Heart left ventricle (tissue), 16 donors: ENCODE measurements around the gene TUT4. TPM values are rescaled to one million over a fixed set of nuclear protein-coding genes. Genes with fewer than 3 reads are reported as not detected.

Experiments used
- ATAC-seq, 4 donors: fragments of 200-7000 bp; cut with Tn5 transposase; one replicate each; pipeline ENCODE4 v1.9.1; 2020 to 2022; ENCODE audit warnings: moderate library complexity in 4 of 4, mild to moderate bottlenecking in 3 of 4, moderate number of reproducible peaks in 1 of 4
- DNase-seq, 5 donors: peaks; one replicate each; pipeline ENCODE4 v3.0.0-alpha.2; 2020
- H3K27ac ChIP-seq, 12 donors: fragments of 200-600 bp; sonication (generic) in 4 of 12; one replicate each; pipeline versions ENCODE4 v1.5.0 to v1.8.0; 2016 to 2022; ENCODE audit warnings: mild to moderate bottlenecking in 2 of 12
- H3K27me3 ChIP-seq, 9 donors: fragments of 200-600 bp; sonication (generic) in 2 of 9; one replicate each; pipeline versions ENCODE4 v1.5.1 to v1.8.0; 2016 to 2022; ENCODE audit warnings: mild to moderate bottlenecking in 3 of 9
- H3K36me3 ChIP-seq, 9 donors: fragments of 200-600 bp; sonication (generic) in 2 of 9; one replicate each; pipeline versions ENCODE4 v1.5.0 to v1.8.0; 2018 to 2022; ENCODE audit warnings: mild to moderate bottlenecking in 2 of 9
- H3K4me1 ChIP-seq, 12 donors: fragments of 200-600 bp; sonication (generic) in 4 of 12; one replicate each; pipeline versions ENCODE4 v1.5.0 to v1.8.0; 2016 to 2022; ENCODE audit warnings: mild to moderate bottlenecking in 3 of 12
- H3K4me3 ChIP-seq, 12 donors: fragments of 200-600 bp; sonication (generic) in 4 of 12; one replicate each; pipeline versions ENCODE4 v1.5.0 to v1.8.0; 2017 to 2022; ENCODE audit warnings: mild to moderate bottlenecking in 9 of 12, moderate library complexity in 4 of 12
- H3K9me3 ChIP-seq, 12 donors: fragments of 200-600 bp; sonication (generic) in 4 of 12; one replicate each; pipeline versions ENCODE4 v1.5.0 to v1.8.0; 2016 to 2022; ENCODE audit warnings: mild to moderate bottlenecking in 1 of 12
- CTCF ChIP-seq, 12 donors: fragments of 200-600 bp; sonication (generic) in 4 of 12; IDR thresholded peaks; one replicate each; pipeline versions ENCODE4 v1.5.0 to v1.8.0; 2018 to 2022; ENCODE audit warnings: antibody characterized with exemption in 12 of 12, mild to moderate bottlenecking in 5 of 12
- POLR2A ChIP-seq, 2 donors: fragments of 450-650 bp; IDR thresholded peaks; one replicate each; pipeline ENCODE4 v1.6.1; 2017; ENCODE audit warnings: antibody characterized with exemption in 2 of 2, mild to moderate bottlenecking in 2 of 2, moderate library complexity in 2 of 2
- WGBS, 4 donors: extraction: QIAGEN DNeasy Blood & Tissue Kit in 2 of 4; methylation state at CpG; one replicate each; pipeline versions ENCODE4 v1.1.5 to v1.1.7; 2013 to 2018; 5-methylcytosine and 5-hydroxymethylcytosine counted together
- intact Hi-C, 10 donors: fragments of 100-400 bp; cut with DNase I; formaldehyde crosslinking; loops; one replicate each; pipeline versions ENCODE4 v1.11.1 to v1.14.2; 2022
- polyA plus RNA-seq, 2 donors: library from polyadenylated mRNA; stranded (reverse); fragments of 200-250 nt; gene quantifications; one replicate each; pipeline ENCODE4 v1.2.3, GENCODE V29; 2013
- total RNA-seq, 9 donors: library from RNA; depleted of rRNA in 2 of 9; stranded (reverse); fragments of >200 nt in 2 of 9; fragmentation: NEBNext Ultra II Directional in 3 of 9; extraction: Animal tissue kit (Norgen Biotek cat#: 25700) in 3 of 9; gene quantifications; one replicate each; pipeline versions ENCODE4 v1.1.0 to v1.2.4, GENCODE V29; 2016 to 2023
- donor health status: ischemic (EF 13 %, LVEDD 7.1; RV severe dilation, severe dysfunction).
- donor health status: healthy with polysubstance abuse.
- donor health status: DM: no; HTN: yes; CAD: no.
- donor health status: DM: no; HTN: no; CAD: no.
- donor health status: ischemic (EF 25% LVEDD 6.9; RV normal size, moderate dysfunction).
- donor health status: ischemic (EF 25% LVEDD 5.7; RV mildly dilated, moderate dysfunction).
- donor health status: healthy.
- donor health status: DM: yes; HTN: yes; CAD: no.
- donor health status: ischemic (EF 35%, LVEDD 5.7; RV mildly dilated, moderate dysfunction).
- donor health status: nonischemic (EF 11% LVEDD 7.7; RV severe dilation, severe dysfunction).
- donor health status: DM: yes; HTN: yes; CAD: no.
- donor health status: PGD.
- donor health status: ischemic (EF 29% LVEDD 5.4; RV normal size, mild dysfunction).
- donor health status: nonischemic (EF 23%, LVEDD 6.1; RV moderate dilation, normal function).

TUT4 gene
- total and polyA plus RNA-seq, 11 donors, result 14.8 to 43.8 (median 30.4) TPM

DNA sequence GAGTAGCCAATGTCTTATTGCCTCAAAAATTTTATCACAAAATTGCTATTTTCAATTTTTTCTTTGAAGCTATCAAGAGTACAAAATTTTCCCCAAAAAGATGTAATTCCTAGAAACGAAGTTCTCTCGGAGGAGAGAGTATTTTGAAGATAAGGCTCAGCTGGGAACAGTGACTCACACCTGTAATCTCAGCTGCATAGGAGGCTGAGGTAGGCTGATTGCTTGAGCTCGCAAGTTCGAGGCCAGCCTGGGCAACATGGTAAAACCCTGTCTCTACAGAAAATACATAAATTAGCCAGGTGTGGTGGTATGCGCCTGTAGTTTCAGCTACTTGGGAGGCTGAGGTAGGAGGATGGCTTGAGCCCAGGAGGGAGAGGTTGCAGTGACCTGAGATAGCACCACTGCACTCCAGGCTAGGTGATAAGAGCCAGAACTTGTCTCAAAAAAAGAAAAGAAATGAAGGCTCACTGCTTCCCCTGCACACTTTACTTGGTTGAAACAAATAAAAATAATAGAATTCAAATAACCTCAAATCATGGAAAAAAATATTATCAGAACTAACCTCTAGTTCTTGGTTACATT, 22.2 kb downstream of the TUT4 start:
- no peak for ATAC-seq
- intact Hi-C loops, result no loop called here

GRCh38 chr1:52523376-52523775, 29.5 kb downstream of the TUT4 start:
- no peaks in the 10 kb centered on the region for H3K9me3 ChIP-seq
- 86 to 93% (median 89%) methylated on average over 3 of the region's 3 CpGs for WGBS, 4 donors
- H3K36me3 ChIP-seq, result peaks cover 0 to 55% (median 35%) of the 10 kb centered on the region in 9 donors
- H3K4me1 ChIP-seq, result no peaks in the 10 kb centered on the region
- no peaks in the 10 kb centered on the region for H3K27me3 ChIP-seq
- ATAC-seq (no peak), DNase-seq (no peak)
- intact Hi-C loops, result no loop called here
- H3K4me3 ChIP-seq, result no peak overlapping the region
- TF ChIP-seq POLR2A (IDR thresholded peaks at IDR 0.05) (no peak), CTCF (IDR thresholded peaks at IDR 0.05) (no peak)
- H3K27ac ChIP-seq, result no peak overlapping the region

More for the DNA sequence above, 22.2 kb downstream of the TUT4 start:
- Histone ChIP-seq H3K27me3 (no peaks in the 10 kb centered on the region), H3K9me3 (peaks cover 0 to 11% (median 0%) of the 10 kb centered on the region in 12 donors), H3K4me1 (peaks cover 0 to 22% (median 0%) of the 10 kb centered on the region in 12 donors), H3K4me3 (no peak overlapping the region), H3K36me3 (peaks cover 0 to 26% (median 17%) of the 10 kb centered on the region in 9 donors), H3K27ac (no peak overlapping the region)
- DNase-seq, result no peak
- WGBS, 4 donors, result 85 to 90% (median 90%) methylated on average over 5 of the region's 5 CpGs
- TF ChIP-seq CTCF (IDR thresholded peaks at IDR 0.05) (no peak), POLR2A (IDR thresholded peaks at IDR 0.05) (no peak)

DNA sequence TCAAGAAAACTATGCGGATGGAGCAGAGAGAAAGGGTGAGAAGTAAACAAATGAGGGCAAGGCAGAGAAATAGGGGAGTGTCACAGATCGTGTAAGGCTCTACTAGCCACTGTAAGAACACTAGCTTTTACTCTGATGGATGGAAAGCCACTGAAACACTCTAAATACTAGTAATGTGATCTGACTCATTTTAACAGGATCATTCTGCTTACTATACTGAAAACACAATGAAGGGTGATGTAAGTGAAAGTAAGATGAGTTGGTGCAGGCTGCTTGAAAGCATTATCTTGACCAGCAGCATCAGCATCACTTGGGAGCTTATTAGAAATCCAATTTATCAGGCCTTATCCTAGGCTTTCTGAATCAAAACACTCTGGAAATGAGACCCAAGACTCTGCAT, 32.7 kb downstream of the TUT4 start:
- TF ChIP-seq POLR2A (IDR thresholded peaks at IDR 0.05) (no peak), CTCF (IDR thresholded peaks at IDR 0.05) (no peak)
- ATAC-seq (no peak), DNase-seq (no peak)
- Histone ChIP-seq H3K27ac (no peak overlapping the region), H3K9me3 (no peaks in the 10 kb centered on the region), H3K27me3 (no peaks in the 10 kb centered on the region), H3K4me3 (no peak overlapping the region), H3K4me1 (peaks cover 0 to 8% (median 0%) of the 10 kb centered on the region in 12 donors), H3K36me3 (peaks cover 0 to 32% (median 20%) of the 10 kb centered on the region in 9 donors)
- WGBS, 4 donors, result 86 to 92% (median 88%) methylated on average over 2 of the region's 2 CpGs
- intact Hi-C loops, result no loop called here

GRCh38 chr1:52518962-52519361, 33.9 kb downstream of the TUT4 start:
- Histone ChIP-seq H3K36me3 (peaks cover 0 to 32% (median 23%) of the 10 kb centered on the region in 9 donors), H3K27ac (no peak overlapping the region), H3K4me1 (peaks cover 0 to 8% (median 0%) of the 10 kb centered on the region in 12 donors), H3K27me3 (no peaks in the 10 kb centered on the region), H3K4me3 (no peak overlapping the region), H3K9me3 (no peaks in the 10 kb centered on the region)
- intact Hi-C loops, result no loop called here
- no peak for TF ChIP-seq POLR2A (IDR thresholded peaks at IDR 0.05)
- WGBS, 4 donors, result 95 to 98% (median 97%) methylated on average over 2 of the region's 2 CpGs
- ATAC-seq (no peak), DNase-seq (no peak)
